ENCODE measurements around the gene ST6GALNAC2. TPM values are rescaled to one million over a fixed set of nuclear protein-coding genes. Genes with fewer than 3 reads are reported as not detected.

ST6GALNAC2 gene
- total RNA-seq, 4 donors from 2014 or later, result 58.5 to 128 (median 69.1) TPM

- peaks cover 0 to 4% (median 0%) of the 10 kb centered on the region in 4 donors for H3K4me1 ChIP-seq
- 59 to 63% methylated on average over 6 of the region's 6 CpGs for WGBS, 2 donors
- H3K4me3 ChIP-seq, result no peak overlapping the region
- no peak for DNase-seq (ENCODE audit: low spot score in 2 of 2)
- H3K36me3 ChIP-seq, result no peaks in the 10 kb centered on the region
- no peaks in the 10 kb centered on the region for H3K9me3 ChIP-seq
- H3K27ac ChIP-seq, result no peak overlapping the region
- H3K27me3 ChIP-seq, result no peaks in the 10 kb centered on the region
- TF ChIP-seq EP300 (IDR thresholded peaks at IDR 0.05) (no peak), POLR2A (IDR thresholded peaks at IDR 0.05) (no peak)
- TF ChIP-seq, protein P1, sequence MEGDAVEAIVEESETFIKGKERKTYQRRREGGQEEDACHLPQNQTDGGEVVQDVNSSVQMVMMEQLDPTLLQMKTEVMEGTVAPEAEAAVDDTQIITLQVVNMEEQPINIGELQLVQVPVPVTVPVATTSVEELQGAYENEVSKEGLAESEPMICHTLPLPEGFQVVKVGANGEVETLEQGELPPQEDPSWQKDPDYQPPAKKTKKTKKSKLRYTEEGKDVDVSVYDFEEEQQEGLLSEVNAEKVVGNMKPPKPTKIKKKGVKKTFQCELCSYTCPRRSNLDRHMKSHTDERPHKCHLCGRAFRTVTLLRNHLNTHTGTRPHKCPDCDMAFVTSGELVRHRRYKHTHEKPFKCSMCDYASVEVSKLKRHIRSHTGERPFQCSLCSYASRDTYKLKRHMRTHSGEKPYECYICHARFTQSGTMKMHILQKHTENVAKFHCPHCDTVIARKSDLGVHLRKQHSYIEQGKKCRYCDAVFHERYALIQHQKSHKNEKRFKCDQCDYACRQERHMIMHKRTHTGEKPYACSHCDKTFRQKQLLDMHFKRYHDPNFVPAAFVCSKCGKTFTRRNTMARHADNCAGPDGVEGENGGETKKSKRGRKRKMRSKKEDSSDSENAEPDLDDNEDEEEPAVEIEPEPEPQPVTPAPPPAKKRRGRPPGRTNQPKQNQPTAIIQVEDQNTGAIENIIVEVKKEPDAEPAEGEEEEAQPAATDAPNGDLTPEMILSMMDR (IDR thresholded peaks at IDR 0.05), result no peak
Observed at GRCh38 chr17:76630151-76630550, 44.5 kb upstream of the ST6GALNAC2 start.

- no peaks in the 10 kb centered on the region for H3K9me3 ChIP-seq
- no peaks in the 10 kb centered on the region for H3K27me3 ChIP-seq
- TF ChIP-seq, protein P1 (IDR thresholded peaks at IDR 0.05), result no peak
- TF ChIP-seq POLR2A (IDR thresholded peaks at IDR 0.05) (no peak), EP300 (IDR thresholded peaks at IDR 0.05) (no peak)
- H3K4me1 ChIP-seq, result peaks cover 0 to 13% (median 3%) of the 10 kb centered on the region in 4 donors
- WGBS, 2 donors, result 90 to 91% methylated on average over 13 of the region's 13 CpGs
- H3K36me3 ChIP-seq, result no peaks in the 10 kb centered on the region
- no peak for DNase-seq (ENCODE audit: low spot score in 2 of 2)
- no peak overlapping the region for H3K4me3 ChIP-seq
- no peak overlapping the region for H3K27ac ChIP-seq
Observed at GRCh38 chr17:76627510-76627909, 41.9 kb upstream of the ST6GALNAC2 start.

DNA sequence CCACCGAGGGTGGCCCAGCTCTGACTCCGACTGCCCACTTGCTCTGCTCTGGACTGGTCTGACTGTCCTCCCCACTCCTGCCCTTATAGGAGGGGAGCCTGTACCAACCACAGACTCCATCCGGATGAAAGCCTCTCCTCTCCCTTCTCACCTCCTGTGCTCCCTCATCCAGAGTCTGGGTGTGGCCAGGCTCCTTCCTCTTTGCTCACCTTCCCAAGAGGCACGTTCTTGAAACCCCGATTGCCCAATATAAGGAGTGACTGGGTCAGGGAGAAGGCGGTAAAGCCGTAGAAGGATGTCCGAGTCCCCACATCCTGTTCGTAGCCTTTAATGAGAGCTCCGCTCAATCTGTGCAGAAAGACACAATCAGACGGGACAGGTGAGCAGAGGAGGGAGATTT lies 40.8 kb upstream of the ST6GALNAC2 start:
- TF ChIP-seq, protein P1 (IDR thresholded peaks at IDR 0.05), result no peak
- TF ChIP-seq POLR2A (IDR thresholded peaks at IDR 0.05), result no peak
- no peak for TF ChIP-seq EP300 (IDR thresholded peaks at IDR 0.05)

GRCh38 chr17:76625496-76625895 lies 39.8 kb upstream of the ST6GALNAC2 start:
- TF ChIP-seq, protein P1 (IDR thresholded peaks at IDR 0.05), result no peak
- TF ChIP-seq EP300 (IDR thresholded peaks at IDR 0.05), result no peak
- TF ChIP-seq POLR2A (IDR thresholded peaks at IDR 0.05), result no peak
- peaks cover 0 to 9% (median 3%) of the 10 kb centered on the region in 4 donors for H3K4me1 ChIP-seq
- H3K36me3 ChIP-seq, result no peaks in the 10 kb centered on the region
- DNase-seq (ENCODE audit: low spot score in 2 of 2), result no peak
- no peak overlapping the region for H3K4me3 ChIP-seq
- H3K27ac ChIP-seq, result no peak overlapping the region
- 78 to 86% methylated on average over 6 of the region's 6 CpGs for WGBS, 2 donors
- no peaks in the 10 kb centered on the region for H3K9me3 ChIP-seq
- H3K27me3 ChIP-seq, result no peaks in the 10 kb centered on the region

More for the DNA sequence above, 40.8 kb upstream of the ST6GALNAC2 start:
- 73 to 74% methylated on average over 11 of the region's 11 CpGs for WGBS, 2 donors
- DNase-seq (ENCODE audit: low spot score in 2 of 2), result no peak
- Histone ChIP-seq H3K4me3 (no peak overlapping the region), H3K27me3 (no peaks in the 10 kb centered on the region), H3K4me1 (peaks cover 0 to 9% (median 3%) of the 10 kb centered on the region in 4 donors), H3K9me3 (no peaks in the 10 kb centered on the region), H3K27ac (no peak overlapping the region), H3K36me3 (no peaks in the 10 kb centered on the region)

DNA sequence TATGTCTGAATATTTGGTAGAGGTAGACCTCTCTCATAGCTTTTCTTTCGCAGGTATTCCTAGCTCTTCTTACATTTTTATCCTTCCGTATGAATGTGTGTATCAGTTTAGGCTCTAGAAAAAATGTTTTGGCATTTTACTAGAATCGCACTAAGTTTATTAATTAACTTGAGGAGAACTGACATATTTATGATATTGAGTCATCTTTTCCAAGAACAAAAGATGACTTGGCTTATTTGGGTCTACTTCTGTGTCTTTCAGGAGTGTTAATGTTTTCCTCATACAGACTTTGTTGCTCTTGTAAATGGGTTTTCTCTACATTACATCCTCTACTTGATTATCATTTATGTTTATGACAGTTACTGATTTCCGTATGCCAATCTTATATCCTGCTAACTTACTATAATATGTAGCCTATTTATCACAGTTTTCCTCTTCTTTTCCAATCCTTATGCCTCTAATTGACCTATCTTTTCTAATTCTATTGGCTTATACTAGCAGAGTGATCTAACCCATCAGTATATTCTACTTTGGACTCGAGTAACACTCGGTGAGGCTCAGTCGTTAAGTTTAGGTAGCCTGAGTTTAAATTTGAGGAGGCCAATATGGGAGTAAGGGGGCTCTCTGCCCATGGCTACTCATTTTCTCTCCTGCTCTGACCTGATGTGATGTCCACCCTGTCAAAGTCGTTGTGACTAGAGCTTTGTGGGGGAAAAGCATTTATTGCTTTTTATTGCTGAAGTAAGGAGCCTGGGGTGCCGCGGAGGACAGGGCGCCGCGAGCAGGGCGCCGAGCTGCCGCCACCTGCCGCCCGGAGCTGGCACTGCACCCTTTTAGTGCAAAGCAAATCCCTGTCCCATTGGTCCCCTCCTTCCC lies 37.8 kb upstream of the ST6GALNAC2 start:
- Histone ChIP-seq H3K27me3 (no peaks in the 10 kb centered on the region), H3K9me3 (no peaks in the 10 kb centered on the region), H3K4me1 (peaks cover 0 to 9% (median 3%) of the 10 kb centered on the region in 4 donors), H3K27ac (peak overlapping the region in 1 of 4 donors; percentile 13), H3K4me3 (no peak overlapping the region), H3K36me3 (no peaks in the 10 kb centered on the region)
- 19 to 25% methylated on average over 18 of the region's 18 CpGs for WGBS, 2 donors
- no peak for TF ChIP-seq POLR2A (IDR thresholded peaks at IDR 0.05)
- TF ChIP-seq, protein P1 (IDR thresholded peaks at IDR 0.05), result peak; percentile 90 to 98 (median 95)
- TF ChIP-seq EP300 (IDR thresholded peaks at IDR 0.05), result peak in 1 of 2 donors; percentile 48
- peak; percentile 61 to 70 for DNase-seq (ENCODE audit: low spot score in 2 of 2)

Measured in tibial nerve (tissue), 4 donors.